H1 (cell line): ENCODE results near the gene FMNL2. TPM values are rescaled to one million over a fixed set of nuclear protein-coding genes. Genes with fewer than 3 reads are reported as not detected.

ENCODE experiments used
- CREB1 ChIP-seq: IDR thresholded peaks from 2 replicates; pipeline ENCODE4 v1.6.1; 2012; ENCODE audit warnings: inconsistent platforms
- polyA plus RNA-seq, 7 experiments: library from polyadenylated mRNA; depleted of rRNA in 3 of 7; stranded (reverse) in 5 of 7; unstranded in 2 of 7; fragments of >200 nt in 5 of 7; fragments of 200-250 nt in 2 of 7; gene quantifications; 1 replicate in 5 of 7; 2 replicates in 1 of 7; 4 replicates in 1 of 7; pipeline versions ENCODE4 v1.2.1 to v1.2.3, GENCODE V29; 2011 to 2013; ENCODE audit warnings: missing spikeins in 2 of 7, mixed read lengths in 2 of 7
- total RNA-seq: library from RNA; stranded (reverse); fragmentation: NEBNext Ultra II Directional; extraction: Animal tissue kit (Norgen Biotek cat#: 25700); gene quantifications from 2 replicates; pipeline ENCODE4 v1.2.1, GENCODE V29; 2021

The FMNL2 gene
- total and polyA plus RNA-seq, 2 of the 8 experiments (the other 6 are each of a cell fraction or from before 2014, with no cell fraction given) = 15.5 to 45.1 TPM

DNA sequence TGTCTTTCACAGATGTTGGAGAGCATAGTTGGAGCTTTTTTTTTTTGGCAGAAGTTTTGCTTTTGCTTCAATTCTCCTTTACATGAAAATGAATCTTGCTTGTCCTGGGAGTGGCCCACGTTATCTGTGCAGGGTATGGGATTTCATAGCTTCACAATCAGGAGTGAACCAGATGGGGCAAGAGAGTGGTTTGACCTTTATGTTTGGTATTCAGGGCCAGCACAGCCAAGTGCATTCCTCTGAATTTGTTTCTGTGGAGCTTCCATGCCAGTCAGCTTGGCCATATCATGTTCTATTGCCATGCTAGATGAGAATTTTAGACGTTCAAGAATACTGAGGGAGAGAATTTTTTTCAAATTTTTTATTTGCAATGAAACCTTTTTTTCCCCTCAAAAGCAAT, 265.7 kb downstream of the FMNL2 start (continued):
- TF ChIP-seq CREB1 = no peak
